Ovary (tissue), 3 donors: Measurements from ENCODE around the gene PPP1R2.

Experiments
- CTCF ChIP-seq, 3 donors: fragments of 450-650 bp in 2 of 3; fragments of 200-600 bp in 1 of 3; IDR thresholded peaks; one replicate each; pipeline versions ENCODE4 v1.5.1 to v1.8.0; 2016 to 2022; ENCODE audit warnings: antibody characterized with exemption in 3 of 3, mild to moderate bottlenecking in 1 of 3
- EP300 ChIP-seq: sonication (generic); formaldehyde crosslinking; IDR thresholded peaks from one replicate; pipeline ENCODE4 v1.6.1; 2017; ENCODE audit warnings: antibody characterized with exemption
- POLR2A ChIP-seq: fragments of 450-650 bp; IDR thresholded peaks from one replicate; pipeline ENCODE4 v1.6.1; 2017; ENCODE audit warnings: antibody characterized with exemption, mild to moderate bottlenecking, moderate library complexity
- donor health status: DM: no; HTN: no; CAD: no.

- TF ChIP-seq EP300 (no peak), POLR2A (no peak), CTCF (IDR thresholded peaks at IDR 0.05) (no peak)
Measured at GRCh38 chr3:195466251-195466650, 76.9 kb downstream of the PPP1R2 start.
